Activated naive CD8-positive, alpha-beta T cell treated with anti-CD3 and anti-CD28 coated beads, Interleukin-2, amount 50 U/mL, for 16 hours (primary cell): ENCODE data around the gene CIRBP.
"Not testable (repeated sequence)": the region's sequence is repeated elsewhere in the genome, so short reads cannot be mapped to it uniquely, and the experiment has no call there.

ENCODE experiments used
- DNase-seq: peaks from one replicate; pipeline ENCODE4 v3.0.0-alpha.2; 2020; ENCODE audit warnings: low read depth, low spot score

Gene CIRBP

DNA sequence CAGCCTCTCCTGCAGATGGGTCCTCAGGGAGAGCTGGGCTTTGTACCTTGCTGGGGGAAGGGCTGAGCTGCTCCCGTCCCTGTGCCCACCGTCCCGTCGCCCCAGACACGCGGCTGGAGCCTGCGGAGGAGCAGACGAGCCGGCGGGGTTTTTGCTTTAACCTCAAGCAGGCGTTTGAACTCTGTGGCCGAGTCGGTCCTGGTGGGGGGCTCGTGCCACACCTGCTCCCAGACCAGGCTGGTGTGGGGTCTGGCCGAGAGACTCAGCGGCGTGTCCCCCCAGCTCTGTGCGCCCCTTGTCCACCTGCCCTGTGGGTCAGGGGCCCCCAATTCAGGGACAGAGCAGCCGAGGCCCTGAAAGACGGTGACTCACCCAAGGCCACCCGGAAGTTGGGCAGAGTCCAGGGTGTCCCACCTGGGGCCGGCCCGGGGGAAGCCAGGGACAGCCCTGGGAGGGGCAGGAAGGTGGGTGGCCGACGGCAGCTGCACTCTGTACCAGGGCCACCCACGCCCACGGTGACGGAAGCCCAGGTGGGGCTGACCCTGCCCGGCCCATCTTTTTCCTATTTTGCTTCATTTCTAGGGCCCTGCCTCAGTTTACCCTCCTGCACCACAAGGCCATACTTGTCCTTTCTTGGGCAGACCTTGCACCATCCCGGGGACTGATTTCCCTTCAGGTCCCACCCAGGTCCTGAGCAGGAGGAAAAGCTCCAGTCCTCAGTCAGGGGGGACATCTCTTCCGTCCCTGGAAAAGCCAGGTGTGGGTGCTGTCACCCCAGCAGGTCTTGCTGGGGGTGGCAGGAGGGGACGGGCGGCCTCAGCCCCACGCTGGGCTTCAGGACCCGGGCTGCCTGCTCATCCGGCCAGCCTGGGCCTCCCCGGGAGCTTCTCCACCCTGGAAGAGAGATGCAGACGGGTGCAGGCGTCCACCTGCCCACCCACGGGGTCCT lies 21.8 kb downstream of the CIRBP start:
- DNase-seq = no peak

GRCh38 chr19:1291761-1292418 lies 22.8 kb downstream of the CIRBP start:
- no peak for DNase-seq

GRCh38 chr19:1292419-1293151 lies 23.5 kb downstream of the CIRBP start:
- no peak for DNase-seq

GRCh38 chr19:1293782-1294604 lies 24.9 kb downstream of the CIRBP start:
- no peak for DNase-seq

DNA sequence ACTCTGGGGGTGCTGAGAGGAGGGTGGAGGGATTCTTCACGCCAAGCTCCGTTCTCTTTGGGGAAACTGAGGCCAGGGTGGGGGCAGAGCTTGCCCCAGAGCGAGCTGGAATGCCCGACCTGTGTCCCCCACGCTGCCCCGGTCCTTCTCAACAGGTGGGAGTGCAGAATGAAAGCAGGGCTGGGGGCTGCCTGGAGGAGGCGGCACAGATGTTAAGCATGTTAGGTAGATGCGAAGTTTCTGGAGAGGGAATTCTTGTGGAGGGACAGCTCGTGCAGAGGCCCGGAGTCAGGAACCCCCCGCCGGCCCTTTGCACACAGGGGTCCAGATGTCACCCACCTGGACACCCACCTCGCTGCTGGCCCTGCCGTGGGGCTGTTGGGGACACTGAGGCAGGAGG lies 25.6 kb downstream of the CIRBP start:
- no peak for DNase-seq

- no peak for DNase-seq
Measured at GRCh38 chr19:1295169-1296012, 26.3 kb downstream of the CIRBP start.

GRCh38 chr19:1296078-1296477 lies 26.9 kb downstream of the CIRBP start:
- DNase-seq = no peak

DNA sequence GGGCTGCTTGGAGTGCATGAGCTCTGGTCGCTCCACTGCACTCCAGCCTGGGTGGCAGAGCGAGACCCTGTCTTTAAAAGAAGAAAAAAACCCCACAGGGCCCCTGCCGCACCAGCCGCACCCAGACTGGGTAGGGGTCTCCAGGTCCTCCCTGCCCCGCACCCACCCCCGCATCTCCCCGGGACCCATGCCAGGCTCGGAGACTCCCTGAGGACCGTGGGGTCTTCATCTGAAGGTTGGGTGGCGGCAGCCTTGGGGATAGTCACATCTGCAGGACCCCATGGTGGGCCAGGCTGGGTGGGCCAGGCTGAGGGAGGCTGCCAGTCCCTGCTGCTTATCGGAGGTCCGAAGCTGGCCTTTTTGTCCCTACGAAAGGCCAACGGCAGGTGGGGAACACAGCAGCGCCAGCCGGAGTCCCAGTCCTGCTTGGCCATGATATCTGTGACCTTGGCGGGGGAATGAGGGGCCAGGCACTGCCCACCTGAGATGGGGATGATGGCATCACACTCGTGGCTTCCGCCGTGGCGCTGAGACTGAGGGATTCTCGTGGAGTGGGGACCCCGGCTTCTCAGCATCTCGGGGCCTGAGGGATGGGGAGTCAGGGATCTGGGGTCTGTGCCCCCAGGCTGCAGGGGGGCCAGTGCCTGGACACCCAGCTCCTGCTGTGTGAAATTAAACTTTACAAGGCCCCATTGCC lies 27.6 kb downstream of the CIRBP start:
- no peak for DNase-seq

GRCh38 chr19:1298235-1298634 lies 29.1 kb downstream of the CIRBP start:
- no peak for DNase-seq

- DNase-seq = no peak
Measured at GRCh38 chr19:1299801-1300200, 30.7 kb downstream of the CIRBP start.

DNA sequence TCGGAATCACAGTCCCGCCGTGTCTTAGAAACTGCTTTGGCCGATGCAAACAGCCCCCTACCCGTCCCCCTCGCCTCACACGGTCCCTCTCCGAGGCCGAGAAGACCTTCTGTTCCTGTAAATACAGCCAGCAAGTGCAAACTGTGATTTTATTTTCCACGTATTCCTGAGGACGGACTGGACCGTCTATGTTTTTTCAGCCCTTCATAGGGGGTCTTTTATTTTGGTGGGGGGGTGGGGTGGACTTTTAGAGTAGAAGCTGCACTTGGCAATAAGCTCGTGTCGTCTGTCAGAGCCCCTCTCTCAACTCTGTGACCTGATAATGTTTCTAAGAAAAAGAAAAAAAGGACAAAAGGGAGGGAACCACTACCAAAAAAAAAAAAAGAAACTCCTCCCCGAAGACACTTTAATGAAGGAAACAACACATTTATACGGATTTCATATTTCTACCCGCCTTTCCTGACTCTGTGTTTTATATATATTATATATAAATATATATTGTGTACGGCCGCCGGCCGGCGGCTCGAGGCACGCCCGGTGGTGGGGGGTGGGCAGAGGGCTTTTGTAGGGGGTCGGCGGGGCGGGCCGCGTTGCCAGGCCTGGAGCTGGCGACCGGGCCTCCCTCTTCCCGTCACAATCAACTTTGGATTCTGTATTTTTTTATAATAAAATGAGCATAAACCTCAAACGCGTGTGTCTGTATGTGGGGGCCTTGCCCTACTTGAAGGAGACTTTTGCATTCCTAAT lies 31.8 kb downstream of the CIRBP start:
- DNase-seq = no peak

DNA sequence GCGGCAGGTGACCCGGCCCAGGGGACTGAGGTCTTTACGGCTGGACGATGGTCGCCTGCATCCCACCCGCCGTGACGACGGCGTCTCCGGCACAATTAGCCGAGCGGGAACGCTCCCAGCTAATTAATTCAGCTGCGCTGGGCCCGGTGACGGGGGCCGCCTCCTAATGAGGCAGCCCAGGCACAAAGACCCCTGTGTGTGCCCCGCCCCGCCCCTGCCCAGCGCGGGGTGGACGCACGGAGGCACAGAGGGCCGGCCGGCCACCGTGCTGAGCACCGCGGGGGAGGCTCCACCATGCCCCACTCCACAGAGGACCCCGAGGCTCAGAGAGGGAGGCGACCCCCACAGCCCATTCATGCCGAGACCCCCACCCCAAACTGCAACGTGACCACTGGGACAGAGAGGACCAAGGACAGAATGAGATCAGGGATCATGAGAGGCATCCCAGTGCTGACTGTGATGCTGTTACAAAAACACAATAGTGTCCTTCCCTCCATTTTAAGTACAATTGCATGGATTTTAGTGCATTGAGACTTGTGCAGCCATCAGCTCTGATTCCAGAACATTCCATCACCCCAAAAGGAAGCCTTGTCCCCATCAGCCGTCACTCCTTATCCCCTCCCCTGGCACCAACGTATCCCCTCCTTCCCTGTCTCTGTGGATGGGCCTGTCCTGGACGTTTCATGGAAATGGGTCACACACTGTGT lies 33.6 kb downstream of the CIRBP start:
- DNase-seq = no peak

DNA sequence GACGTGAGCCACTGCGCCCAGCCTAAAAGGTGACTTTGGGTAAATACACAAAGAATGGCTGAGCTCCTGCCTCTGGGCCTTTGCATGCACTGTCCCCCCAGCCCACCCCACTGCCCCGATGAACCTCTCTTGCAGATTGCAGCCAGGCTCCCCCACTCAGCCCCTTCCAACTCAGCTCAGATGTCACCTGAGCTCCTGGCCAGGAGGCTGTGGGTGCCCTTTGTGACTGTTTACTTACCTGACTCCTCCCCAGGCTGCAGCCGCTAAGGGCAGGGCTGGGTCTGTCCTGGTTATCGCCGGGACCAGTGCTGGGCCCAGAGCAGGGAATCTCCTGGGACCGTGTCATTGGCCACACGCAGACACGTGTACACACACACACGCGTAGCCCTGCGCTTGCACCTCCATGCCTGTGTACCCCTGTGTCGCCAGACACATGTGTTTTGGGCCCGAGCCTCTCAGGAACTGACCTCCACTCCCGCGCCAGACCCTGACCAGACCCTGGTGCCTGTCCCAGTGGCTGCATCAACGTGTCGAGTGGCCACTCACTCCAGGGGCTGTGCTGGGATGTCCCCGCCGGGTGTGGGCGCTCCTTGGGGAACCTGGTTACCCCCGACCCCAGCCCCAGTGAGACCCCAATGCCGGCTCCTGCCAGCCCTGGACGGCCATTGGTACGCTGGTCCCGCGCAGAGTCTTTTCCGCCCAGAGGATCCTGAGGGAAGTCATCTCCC lies 35.2 kb downstream of the CIRBP start:
- DNase-seq = no peak

GRCh38 chr19:1305354-1305753 lies 36.2 kb downstream of the CIRBP start:
- not testable (repeated sequence) for DNase-seq

DNA sequence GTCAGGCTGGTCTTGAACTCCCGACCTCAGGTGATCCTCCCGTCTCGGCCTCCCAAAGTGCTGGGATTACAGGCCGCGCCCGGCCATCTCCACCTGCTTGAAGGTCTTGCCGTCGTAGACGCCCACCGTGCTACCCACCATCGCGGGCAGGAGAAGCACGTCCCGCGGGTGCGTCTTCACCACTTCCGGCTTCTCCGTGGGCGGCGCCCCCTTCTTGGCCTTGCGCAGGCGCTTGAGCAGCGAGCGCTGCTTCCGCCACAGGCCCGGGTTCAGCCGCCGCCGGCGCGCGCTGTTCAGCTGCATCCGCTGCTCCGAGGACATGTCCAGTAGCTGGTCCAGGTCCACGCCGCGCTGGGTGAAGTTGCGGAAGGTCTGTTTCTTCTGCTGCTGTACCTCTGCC lies 38.2 kb downstream of the CIRBP start:
- DNase-seq = no peak

DNA sequence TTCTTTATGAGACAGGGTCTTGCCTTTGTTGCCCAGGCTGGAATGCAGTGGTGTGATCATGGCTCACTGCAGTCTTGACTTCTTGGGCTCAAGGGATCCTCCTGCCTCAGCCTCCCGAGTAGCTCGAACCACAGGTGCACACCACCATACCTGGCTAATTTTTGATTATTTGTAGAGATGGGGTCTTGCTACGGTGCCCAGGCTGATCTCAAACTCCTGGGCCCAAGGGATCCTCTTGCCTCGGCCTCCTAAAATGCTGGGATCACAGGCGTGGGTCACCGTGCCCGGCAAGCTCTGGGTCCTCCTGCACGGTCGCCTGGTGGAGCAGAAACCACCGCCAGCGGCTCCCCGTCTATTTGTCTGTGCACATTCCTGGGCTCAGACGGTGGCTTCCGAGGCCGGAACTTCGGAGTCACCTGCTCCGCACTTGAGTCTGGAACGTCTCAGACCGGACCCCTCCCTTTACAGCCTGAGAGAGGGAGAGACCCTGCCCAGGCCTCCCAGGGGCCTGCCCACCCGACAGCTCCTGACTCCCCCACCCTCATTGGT lies 38.7 kb downstream of the CIRBP start:
- no peak for DNase-seq

DNA sequence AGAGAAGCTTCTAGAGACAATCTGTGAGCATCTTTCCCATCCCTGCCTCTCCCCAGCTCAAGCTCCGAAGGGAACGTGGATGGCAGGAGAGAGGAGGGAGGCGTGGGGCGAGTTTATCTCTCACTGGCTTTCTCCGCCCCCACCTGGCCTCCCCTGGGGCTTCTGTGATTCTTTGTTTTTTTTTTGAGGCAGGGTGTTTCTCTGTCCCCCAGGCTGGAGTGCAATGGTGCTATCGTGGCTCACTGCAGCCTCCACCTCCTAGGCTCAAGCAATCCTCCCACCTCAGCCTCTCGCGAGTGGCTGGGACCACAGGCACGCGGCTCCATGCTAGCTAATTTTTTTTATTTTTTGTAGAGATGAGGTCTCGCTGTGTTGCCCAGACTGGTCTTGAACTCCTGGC lies 39.6 kb downstream of the CIRBP start:
- DNase-seq = no peak
